Activated naive CD4-positive, alpha-beta T cell (primary cell): ENCODE measurements around the gene CCNYL1.
"Not testable (repeated sequence)": the region's sequence is repeated elsewhere in the genome, so short reads cannot be mapped to it uniquely, and the experiment has no call there.

ENCODE experiments used
- DNase-seq, 4 experiments: peaks; one replicate each; lab custom pipeline; 2025; lab: John Stamatoyannopoulos, UW

The CCNYL1 gene

DNA sequence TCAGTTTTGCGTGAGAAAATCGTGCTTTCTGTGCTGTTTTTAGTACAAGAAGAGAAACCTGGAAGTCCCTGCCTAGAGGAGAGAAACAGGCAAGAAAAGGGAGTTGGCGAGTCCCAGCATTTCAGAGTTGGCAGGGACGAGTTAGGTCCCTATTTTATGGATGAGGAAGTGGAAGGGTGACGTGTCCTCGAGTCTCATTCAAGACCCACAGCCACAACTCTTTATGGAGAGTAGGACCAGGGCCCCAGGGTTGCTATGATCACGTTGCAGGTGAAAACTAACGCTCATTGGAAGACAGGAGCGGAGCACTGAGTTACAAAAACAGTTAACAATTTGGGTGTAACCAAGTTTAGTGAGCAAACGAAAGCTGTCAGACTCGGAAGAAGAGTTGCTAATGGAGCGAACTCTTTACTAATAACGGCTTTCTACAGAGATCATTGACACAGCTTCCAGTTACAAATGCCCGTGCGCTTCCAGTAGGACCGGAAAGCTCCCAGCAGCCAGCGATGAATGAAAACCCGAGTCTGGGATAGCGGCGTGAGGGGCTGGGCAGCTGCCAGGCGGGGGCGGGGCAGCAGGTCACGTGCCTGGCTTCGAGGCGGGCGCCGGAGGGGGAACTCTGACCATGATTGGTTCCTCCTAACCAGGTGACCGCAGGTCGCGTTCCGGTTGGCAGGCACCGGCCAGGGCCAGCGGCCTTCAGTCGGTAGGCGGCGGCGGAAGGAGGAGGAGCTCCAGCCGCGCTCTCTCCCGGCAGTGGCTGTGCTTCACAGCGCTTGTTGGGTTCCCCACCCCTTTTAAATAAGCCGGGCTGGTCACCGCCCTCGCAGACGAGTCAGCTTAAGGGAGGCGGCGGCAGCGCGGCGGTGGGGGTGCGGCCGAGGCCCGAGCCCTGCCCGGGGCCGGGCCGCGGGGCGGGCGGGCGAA lies at the start of gene CCNYL1:
Gene CCNYL1 (plus strand): TSS at position 827 of the 927 bp plus-strand sequence. CDS start 257 bp downstream, outside the sequence.
- peak; percentile 91 to 97 (median 95) for DNase-seq

DNA sequence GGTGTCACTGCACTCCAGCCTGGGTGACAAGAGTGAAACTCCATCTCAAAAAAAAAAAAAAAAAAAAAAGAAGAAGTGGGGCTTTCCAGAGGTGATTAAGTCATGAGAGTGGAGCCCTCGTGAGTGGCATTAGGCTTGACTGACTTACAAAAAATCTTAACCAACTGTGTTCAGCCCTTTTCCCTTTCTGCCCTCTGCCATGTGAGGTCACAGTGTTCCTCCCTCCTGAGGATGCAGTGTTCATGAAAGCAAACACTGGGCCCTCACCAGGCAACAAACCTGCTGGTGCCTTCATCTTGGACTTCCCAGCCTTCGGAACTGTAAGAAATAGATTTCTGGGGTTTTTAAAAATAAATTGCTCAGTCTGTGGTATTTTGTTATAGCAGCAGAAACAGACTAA lies 49.2 kb upstream of the CCNYL1 start:
- no peak for DNase-seq

DNA sequence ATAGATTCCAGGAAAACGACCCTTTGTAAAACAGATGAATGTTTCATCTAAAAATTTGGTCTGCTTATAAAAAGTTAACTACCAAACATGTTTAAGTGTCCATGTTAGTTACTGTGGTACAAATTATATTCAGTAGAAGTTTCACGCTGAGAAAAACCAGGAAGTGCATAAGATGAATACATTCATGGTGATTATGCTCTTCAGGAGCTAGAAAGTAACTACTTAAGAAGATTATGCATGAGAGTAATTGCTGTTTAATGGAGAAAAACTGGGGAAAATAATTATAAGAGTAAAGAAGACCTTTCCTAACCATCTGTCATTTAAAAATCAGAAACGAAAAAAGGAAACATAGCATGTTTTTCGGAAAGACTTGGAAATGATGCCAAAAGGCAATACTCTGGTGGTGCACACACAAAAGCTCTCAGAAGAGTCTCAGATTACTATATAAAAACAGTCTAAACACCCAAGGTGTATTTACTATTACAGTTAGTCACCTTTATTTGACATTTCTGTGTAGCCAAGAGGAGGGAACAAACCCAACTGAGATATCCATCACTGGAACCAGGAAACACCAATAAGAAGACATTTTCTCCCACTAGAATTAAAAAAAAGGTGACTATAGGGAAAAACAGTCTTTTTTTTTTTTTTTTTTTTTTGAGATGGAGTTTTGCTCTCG lies 47.4 kb upstream of the CCNYL1 start:
- no peak for DNase-seq

DNA sequence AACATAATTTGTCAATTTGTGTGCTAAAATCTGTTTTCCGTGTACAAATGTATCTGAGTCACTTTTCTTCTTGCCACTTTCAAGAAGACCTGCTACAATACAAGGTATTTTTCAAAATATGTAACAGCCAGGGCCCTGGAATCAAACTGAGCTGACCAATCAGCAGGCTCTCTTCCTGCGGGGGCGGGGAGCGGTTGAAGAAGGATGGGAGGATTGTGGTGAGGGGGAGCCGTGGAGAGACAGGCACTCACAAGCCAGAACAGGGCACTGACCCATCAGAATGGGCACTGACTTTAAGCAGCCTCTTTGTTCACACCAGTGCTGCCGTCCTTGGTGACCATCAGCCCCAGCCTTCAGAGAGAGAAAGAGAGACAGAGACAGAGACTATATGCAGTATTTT lies 40.6 kb upstream of the CCNYL1 start:
- no peak for DNase-seq

DNA sequence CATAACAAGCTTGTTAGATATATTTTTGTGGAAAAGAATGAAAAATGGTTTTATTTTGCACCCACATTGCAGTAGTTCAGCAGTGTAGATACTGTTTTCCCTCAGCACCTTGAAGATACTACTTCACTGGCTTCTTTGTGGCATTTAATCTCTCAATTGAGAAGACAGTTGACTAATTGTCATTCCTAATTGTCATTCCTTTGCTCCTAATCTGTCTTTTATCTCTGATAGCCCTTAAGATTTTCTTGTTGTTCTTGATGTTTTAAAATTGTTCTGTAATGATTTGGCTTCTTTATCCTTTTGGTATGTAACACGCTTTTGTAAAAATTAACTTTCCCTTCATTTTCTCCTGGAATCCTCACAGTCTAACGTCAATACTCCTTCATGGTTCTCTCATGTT lies 38.0 kb upstream of the CCNYL1 start:
- no peak for DNase-seq

DNA sequence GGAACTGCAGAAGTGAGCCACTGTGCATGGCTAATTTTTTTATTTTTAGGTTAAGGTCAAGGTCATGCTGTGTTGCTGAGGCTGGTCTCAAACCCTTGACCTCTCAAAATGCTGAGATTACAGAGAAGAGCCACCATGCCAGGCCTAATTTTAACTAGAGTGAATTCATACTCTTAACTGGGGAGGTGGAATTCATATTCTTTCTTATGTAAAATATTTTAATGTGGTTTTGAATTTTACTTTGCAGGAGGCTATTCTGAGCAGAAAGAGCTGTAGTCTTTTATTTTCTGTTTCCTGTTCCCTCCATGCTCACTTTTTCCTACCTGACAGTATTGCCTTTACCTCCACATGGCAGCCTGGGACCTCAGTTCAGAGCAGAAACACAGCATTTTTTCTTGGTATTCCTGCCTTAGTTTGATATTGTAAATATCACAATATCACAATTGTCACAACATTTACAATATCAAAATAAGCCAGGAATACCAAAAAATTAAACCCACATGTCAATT lies 37.1 kb upstream of the CCNYL1 start:
- no peak for DNase-seq

DNA sequence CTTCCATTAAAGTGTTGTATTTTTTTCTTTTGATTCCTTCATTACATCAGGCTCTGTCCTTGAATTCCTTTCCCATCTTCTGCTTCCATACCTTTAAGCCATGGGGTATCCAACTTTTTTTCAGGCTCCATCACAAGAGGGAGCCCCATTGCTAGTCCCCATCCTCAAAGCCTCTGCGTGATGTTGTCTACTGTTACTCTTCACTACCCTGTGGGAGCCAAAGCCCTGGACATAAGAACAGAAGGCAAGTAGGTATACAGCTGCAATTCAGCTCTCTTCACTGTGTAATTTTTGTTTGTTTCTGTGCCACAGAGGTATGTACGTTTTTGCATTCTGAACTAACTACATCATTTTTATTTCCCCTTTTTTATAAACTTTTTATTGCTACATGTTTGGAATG lies 36.6 kb upstream of the CCNYL1 start:
- DNase-seq: no peak

DNA sequence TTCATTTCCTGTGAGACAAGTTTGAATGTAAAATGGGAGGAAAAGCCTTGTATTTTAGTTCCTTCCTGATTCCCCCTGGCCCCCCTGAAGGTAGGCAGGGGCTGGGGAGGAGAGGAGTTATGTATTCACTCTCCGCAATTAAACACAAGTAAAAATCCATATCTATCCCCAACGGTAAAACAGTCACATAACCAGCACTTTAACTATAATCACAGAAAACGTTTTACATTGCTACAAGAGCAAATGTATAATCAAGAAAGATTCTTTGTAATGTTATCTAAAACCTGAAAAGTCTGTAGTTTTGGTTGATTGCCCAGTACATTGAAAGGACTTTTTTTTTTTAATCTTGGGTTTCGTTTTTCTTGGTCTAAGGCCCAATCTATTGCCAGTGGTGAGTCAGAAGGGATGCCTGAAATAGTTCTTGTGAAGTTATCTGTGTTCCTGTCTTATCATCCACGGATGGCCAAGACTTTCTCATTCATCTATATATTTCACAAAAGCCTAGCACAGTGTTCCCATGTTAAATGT lies 34.5 kb upstream of the CCNYL1 start:
- no peak for DNase-seq

DNA sequence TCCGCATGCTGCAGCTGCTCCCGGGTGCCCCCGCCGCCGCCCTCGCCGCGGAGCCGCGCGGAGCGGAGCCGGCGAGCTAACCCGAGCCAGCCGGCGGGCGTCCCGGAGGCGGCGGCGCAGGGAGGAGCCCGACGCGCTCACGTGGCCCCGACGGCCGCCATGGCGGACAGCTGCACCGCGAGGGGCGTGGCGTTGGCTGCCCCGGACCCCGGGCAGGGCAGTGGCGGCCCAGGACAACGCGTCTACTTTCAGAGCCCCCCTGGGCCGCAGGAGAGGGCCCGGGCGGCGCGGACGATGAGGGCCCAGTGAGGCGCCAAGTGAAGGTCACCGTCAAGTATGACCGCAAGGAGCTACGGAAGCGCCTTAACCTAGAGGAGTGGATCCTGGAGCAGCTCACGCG lies 30.0 kb upstream of the CCNYL1 start:
- no peak for DNase-seq

DNA sequence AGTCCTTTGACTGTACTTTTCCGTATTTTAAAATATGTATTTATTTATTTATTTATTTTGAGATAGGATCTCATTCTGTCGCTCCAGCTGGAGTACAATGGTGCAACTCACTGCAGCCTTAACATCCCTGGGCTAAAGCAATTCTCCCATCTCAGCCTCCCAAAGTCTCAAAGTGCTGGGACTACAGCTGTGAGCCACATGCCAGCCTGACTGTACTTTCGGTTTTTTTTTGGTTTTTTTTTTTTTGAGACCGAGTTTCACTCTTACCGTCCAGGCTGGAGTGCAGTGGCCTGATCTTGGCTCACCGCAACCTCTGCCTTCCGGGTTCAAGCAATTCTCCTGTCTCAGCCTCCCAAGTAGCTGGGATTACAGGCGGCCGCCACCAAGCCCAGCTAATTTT lies 28.9 kb upstream of the CCNYL1 start:
- no peak for DNase-seq

DNA sequence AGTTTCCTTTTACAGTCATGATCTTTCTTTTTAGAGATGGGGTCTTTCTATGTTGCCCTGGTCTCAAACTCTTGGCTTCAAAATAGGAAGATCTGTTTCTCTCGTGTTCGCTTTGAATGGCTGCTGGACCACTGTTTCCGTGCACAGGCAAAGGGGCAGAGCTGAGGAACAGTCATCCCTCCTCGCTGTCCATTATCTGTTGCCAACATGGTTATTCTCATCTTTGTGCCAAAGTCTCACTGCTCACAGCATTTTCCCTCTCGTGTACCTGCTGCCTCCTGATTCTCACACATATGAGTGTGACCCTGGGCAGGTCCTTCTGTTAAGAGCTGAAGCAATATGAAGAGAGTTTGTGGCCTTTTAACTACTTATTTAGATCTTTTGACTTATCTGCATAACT lies 28.0 kb upstream of the CCNYL1 start:
- no peak for DNase-seq

DNA sequence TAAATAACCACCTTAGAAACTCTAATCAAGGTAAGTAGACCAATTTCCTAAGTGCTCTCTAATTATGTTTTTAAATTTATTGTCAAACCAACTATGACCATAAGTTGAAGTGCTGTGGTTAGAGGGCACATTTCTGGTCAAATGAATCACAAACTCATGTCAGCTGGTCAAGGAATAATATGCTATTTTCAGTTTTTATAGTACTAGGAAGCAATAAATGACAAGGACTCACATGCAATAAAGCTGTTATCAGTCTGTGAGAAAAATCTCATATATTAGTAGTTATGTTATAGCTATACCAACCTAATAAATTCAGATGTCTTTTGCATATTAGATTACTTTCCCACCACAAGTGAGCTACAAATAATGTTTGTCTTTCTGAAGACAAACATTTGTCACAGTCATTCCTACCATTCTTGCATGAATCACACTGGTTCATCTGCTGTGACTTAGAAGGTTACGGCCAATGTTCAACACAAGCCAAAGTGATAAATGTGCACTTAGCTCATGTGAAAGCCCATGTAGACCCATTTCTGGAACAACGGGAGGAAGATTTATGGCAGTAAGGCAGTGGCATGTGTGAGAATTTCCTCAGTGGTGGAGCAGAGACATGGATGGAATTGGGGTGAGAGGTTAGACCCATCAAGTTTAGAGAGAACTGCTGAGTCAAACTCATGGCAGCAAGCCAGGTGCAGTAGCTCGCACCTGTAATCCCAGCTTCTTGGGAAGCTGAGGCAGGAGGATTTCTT lies 27.4 kb upstream of the CCNYL1 start:
- no peak for DNase-seq

DNA sequence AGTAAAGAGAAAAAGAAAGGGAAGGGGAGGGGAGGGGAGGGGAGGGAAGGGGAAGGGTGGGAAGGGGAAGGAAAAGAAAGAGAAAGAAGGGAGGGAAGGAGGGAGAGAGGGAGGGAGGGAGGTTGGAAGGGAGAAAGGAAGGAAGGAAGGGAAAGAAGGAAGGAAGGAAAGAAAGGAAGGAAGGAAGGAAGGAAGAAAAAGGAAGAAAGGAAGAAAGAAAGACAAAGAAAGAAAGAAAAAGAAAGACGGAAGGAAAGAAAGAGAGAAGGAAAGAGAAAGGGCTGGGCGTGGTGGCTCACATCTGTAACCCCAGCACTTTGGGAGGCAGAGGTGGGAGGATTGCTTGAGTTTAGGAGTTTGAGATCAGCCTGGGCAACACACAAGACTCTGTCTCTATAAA lies 24.6 kb upstream of the CCNYL1 start:
- DNase-seq: no peak

DNA sequence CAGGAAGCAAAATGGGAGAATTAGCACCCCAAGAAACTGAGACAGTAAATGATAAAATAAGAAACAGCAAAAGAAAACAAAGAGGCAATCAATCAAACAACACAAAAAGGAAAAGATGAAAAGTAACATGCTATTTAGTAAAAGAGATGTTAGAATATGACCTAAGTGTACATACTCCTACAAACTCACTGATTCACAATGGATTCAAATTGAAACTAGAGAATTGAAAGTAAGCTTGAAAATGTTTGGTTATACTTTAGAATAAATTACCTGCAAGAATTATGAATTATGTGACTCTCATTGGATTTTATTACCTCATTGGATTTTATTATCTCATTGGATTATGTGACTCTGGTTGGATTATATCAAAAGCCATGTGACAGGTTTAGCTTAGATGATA lies 22.8 kb upstream of the CCNYL1 start:
- DNase-seq: no peak

DNA sequence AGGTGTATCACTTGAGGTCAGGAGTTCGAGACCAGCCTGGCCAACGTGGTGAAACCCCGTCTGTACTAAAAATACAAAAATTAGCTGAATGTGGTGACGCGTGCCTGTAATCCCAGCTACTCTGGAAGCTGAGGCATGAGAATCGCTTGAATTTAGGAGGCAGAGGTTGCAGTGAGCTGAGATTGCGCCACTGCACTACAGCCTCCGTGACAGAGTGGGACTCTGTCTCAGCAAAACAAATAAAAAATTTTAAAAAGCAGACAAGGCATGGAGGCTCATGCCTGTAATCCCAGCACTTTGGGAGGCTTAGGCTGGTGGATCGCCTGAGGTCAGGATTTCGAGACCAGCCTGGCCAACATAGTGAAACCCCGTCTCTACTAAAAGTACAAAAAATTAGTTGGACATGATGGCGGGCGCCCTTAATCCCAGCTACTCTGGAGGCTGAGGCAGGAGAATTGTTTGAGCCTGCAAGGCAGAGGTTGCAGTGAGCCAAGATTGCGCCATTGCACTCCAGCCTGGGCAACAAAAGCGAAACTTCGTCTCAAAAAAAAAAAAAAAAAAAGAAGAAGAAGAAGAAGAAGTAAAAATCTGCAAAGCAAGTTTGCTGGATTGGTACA lies 20.5 kb upstream of the CCNYL1 start:
- not testable (repeated sequence) for DNase-seq

DNA sequence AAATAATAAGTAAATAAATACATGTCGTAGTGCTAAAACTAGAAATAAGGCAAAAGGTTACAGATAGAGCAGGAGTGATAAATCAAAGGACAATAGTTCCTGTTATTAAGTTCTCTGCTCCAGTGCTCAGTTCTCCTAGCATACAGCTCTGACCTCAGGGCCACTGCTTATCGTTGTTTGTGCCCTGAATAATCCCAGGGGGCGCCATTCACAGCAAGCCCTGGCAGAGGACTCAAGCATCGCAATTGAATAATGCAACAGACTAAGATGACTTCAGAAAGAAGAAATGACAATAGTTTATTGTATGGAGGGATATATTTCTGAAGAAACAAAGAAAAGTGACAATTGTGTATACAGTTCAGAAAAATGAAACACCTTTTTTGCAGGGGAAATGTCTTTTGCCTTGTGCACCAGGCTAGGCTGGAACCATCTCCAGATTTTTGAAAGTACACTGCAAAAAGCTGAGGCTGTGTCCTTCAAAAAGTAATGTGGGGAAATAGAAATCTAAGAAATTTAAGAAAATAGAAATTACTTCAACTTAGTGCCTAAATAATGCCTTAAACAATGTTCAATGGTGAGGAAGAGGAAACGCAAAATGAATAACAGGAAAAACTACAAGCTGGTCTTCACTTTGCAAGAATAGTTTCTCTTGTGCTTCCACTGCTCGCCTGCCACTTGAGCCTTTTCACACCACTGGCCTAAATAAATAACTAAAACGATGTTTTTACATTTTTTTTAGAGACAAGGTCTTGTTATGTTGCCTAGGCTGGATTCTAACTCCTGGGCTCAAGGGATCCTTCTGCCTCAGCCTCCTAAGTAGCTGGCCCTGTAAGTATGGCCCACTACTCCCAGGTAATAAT lies 19.0 kb upstream of the CCNYL1 start:
- DNase-seq: peak in 2 of 4 experiments; percentile 8 to 25

DNA sequence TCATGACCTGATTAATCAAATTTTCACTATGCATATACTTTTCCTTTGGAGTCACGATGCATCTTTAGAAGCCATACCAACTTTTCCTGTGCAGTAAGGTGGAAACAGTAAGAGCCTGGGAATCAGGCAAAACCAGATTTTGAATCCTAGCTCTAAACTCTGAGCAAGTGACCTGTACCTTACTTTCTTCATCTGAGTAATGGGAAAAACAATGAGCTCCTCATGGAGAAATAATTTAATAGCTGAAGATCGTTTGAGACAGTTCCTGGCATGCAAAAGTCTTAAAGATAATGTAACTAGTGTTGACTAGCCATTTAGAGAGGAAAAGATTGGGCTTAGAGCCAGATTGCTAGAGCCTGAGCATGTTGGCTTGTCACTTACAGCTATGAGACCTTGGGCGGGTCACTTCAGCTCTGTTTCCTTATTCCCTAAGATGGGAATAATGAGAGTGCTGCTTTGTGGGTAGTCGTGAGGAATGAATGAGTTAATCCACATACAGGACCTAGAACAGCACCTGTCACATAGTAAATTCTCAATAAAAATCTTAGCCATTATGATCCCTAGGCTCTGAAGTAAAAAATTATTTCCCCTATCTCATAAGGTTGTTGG lies 17.7 kb upstream of the CCNYL1 start:
- no peak for DNase-seq

DNA sequence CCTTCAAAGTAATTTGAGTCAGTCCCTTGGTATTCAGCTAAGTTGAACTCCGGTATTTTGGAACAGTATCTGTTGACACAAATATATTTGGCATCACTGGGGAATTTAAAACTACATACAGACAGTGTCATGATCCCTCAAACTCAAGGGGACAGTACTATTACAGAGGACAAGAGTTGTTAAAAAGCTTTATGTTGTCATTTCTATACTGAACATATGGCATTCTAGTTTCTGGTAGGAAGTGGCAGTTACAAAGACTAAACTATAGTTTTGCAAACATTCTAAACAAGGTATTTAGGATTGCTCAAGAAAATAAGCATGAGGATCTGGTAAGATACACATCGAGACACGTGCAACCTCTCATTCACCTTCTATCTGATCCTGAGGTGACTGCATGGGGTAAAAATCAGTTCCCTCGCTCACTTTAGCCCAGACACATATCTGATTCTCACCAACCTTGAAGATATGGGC lies 16.6 kb upstream of the CCNYL1 start:
- DNase-seq: no peak

DNA sequence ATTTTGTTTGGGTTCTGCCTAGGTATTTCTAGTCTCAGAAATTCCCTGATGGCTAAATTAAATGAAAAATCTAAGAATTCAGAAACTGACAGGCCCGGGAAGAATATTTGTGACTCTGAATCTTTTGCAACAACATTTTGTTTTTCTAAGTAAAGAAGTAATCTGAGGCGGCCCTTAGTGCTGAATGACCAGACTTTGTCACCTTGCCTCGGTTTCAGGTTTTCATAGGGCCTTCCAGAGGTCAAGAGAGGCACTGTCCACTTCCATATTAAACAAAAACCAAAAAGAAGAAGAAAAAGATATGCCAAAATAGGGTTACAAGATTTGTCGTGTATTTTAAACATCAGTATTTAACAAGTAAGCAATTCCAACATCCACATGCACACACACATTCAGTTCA lies 16.1 kb upstream of the CCNYL1 start:
- DNase-seq: no peak

DNA sequence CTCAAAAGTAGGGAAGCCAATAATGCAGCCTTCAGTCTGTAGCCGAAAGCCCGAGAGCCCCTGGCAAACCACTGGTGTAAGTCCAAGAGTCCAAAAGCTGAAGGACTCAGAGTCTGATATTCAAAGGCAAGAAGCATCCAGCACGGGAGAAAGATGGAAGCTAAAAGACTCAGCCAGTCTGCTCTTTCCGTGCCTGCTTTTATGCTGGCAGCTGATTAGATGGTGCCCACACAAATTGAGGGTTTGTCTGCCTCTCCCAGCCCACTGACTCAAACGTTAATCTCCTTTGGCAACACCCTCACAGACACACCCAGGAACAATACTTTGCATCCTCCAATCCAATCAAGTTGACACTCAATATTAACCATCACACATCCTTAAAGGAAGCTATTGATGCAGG lies 14.5 kb upstream of the CCNYL1 start:
- not testable (repeated sequence) for DNase-seq
